ENCODE measurements around the gene RETREG2. TPM values are rescaled to one million over a fixed set of nuclear protein-coding genes. Genes with fewer than 3 reads are reported as not detected.

RETREG2 gene
- total and polyA plus RNA-seq, 2 donors: 33.6 to 56.0 TPM

DNA sequence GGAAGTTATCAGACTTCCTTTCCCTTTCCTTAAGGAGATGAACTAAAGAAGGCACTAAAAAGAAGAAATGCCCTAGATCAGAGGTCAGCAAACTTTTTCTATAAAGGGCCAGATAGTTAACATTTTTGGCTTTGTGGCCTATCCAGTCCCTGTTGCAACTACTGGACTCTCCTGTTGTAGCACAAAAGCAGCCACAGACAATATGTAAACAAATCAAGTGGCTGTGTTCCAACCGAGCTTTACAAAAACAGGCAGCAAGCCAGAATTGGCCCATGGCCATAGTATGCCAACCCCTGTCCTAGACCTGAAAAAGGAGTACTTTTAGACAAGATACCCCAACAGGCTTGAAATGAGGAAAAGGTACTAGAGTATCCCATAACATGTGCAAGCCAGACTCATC lies 28.4 kb upstream of the RETREG2 start:
- Histone ChIP-seq H3K36me3 (ENCODE audit: control insufficient read depth in 2 of 2, insufficient read depth in 2 of 2, low read length in 1 of 2) (peaks cover 12 to 22% of the 10 kb centered on the region in 2 donors), H3K4me3 (ENCODE audit: low read length in 2 of 2) (no peak overlapping the region), H3K4me1 (ENCODE audit: control insufficient read depth in 2 of 2, insufficient read depth in 2 of 2, low read length in 2 of 2) (no peaks in the 10 kb centered on the region), H3K27me3 (ENCODE audit: control insufficient read depth in 2 of 2, insufficient read depth in 1 of 2, low read length in 1 of 2) (no peaks in the 10 kb centered on the region), H3K9me3 (ENCODE audit: control insufficient read depth in 2 of 2, insufficient read depth in 1 of 2, low read length in 1 of 2) (no peaks in the 10 kb centered on the region), H3K27ac (ENCODE audit: low read depth in 1 of 2, low read length in 1 of 2) (no peak overlapping the region)
- DNase-seq (ENCODE audit: low read depth in 6 of 9, low spot score in 9 of 9): no peak
- WGBS: 87% methylated on average over 1 of the region's 1 CpG

DNA sequence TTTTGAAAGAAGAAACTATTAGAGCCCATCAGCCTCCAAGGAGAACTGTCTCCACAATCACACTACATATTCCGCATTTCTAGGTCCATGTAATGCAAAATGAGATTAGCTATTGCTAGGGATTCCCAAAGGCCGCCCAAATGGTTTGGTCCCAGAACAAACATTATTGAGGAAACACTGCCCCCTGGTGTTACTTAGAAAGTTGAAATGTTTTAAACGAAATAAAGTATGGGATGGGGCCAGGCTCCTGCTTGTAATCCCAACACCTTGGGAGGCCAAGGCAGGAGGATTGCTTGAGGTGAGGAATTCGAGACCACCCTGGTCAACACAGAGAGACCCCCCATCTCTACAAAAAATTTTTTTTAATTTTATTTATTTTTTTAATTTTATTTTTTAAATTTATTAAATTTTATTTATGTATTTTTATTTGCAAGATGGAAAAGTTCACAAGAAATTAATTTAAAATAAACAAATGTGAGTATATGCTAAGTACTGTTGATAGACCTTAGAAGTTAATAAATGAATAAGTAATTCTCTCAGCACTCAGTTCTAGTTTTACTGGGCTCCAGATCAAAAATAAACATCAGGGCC lies 22.9 kb upstream of the RETREG2 start:
- no peak overlapping the region for H3K4me3 ChIP-seq (ENCODE audit: low read length in 2 of 2)
- peak in 7 of 9 donors; percentile 48 to 80 (median 70) for DNase-seq (ENCODE audit: low read depth in 6 of 9, low spot score in 9 of 9)
- H3K27me3 ChIP-seq (ENCODE audit: control insufficient read depth in 2 of 2, insufficient read depth in 1 of 2, low read length in 1 of 2): no peaks in the 10 kb centered on the region
- no peak overlapping the region for H3K27ac ChIP-seq (ENCODE audit: low read depth in 1 of 2, low read length in 1 of 2)
- no peaks in the 10 kb centered on the region for H3K9me3 ChIP-seq (ENCODE audit: control insufficient read depth in 2 of 2, insufficient read depth in 1 of 2, low read length in 1 of 2)
- peaks cover 3 to 6% of the 10 kb centered on the region in 2 donors for H3K4me1 ChIP-seq (ENCODE audit: control insufficient read depth in 2 of 2, insufficient read depth in 2 of 2, low read length in 2 of 2)
- 27% methylated on average over 4 of the region's 4 CpGs for whole genome bisulfite sequencing
- H3K36me3 ChIP-seq (ENCODE audit: control insufficient read depth in 2 of 2, insufficient read depth in 2 of 2, low read length in 1 of 2): peaks cover 8 to 23% of the 10 kb centered on the region in 2 donors

DNA sequence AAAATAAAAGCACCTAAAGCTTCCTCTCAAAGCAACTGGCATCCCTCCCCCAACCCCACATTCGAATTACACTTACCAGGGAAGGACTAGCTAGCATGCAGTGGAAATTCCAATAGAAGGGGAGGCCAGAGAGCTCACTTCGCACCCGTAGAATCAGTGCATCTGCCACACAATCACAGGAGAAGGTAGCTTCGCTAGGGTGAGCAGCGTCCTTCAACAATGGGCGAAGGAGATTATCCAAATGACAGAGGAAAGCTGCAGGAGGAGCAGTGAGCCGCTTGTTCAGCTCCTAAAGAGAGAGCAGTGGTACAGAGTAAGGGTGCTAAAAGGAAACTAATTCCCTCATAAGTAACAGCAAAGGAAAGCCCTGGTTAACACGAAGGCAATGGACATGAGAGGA lies 20.7 kb upstream of the RETREG2 start:
- Histone ChIP-seq H3K36me3 (ENCODE audit: control insufficient read depth in 2 of 2, insufficient read depth in 2 of 2, low read length in 1 of 2) (peaks cover 8 to 21% of the 10 kb centered on the region in 2 donors), H3K4me1 (ENCODE audit: control insufficient read depth in 2 of 2, insufficient read depth in 2 of 2, low read length in 2 of 2) (peaks cover 8 to 11% of the 10 kb centered on the region in 2 donors), H3K27me3 (ENCODE audit: control insufficient read depth in 2 of 2, insufficient read depth in 1 of 2, low read length in 1 of 2) (no peaks in the 10 kb centered on the region), H3K27ac (ENCODE audit: low read depth in 1 of 2, low read length in 1 of 2) (no peak overlapping the region), H3K4me3 (ENCODE audit: low read length in 2 of 2) (no peak overlapping the region), H3K9me3 (ENCODE audit: control insufficient read depth in 2 of 2, insufficient read depth in 1 of 2, low read length in 1 of 2) (no peaks in the 10 kb centered on the region)
- no peak for DNase-seq (ENCODE audit: low read depth in 6 of 9, low spot score in 9 of 9)
- WGBS: 98% methylated on average over 8 of the region's 8 CpGs

DNA sequence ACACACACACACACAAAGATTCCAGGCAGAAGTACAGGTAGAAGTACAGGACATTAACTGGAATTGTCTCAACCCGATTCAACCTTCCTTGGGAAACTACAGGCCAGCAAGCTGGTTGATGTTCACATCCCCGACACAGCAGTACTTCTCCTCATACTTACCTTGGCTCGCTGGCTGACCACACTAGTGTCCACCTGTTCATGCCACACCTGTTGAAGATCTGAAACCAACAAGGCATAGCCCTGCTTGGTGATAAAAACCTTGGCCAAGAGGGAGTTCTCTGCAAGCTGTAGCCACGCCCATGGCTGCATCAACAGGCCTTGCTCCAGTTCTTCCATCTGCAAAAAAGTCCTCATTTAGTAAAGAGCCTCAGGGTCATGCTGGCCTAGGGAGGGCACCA lies 20.1 kb upstream of the RETREG2 start:
- Histone ChIP-seq H3K27ac (ENCODE audit: low read depth in 1 of 2, low read length in 1 of 2) (no peak overlapping the region), H3K9me3 (ENCODE audit: control insufficient read depth in 2 of 2, insufficient read depth in 1 of 2, low read length in 1 of 2) (no peaks in the 10 kb centered on the region), H3K4me1 (ENCODE audit: control insufficient read depth in 2 of 2, insufficient read depth in 2 of 2, low read length in 2 of 2) (peaks cover 8 to 11% of the 10 kb centered on the region in 2 donors), H3K4me3 (ENCODE audit: low read length in 2 of 2) (no peak overlapping the region), H3K36me3 (ENCODE audit: control insufficient read depth in 2 of 2, insufficient read depth in 2 of 2, low read length in 1 of 2) (peaks cover 8 to 21% of the 10 kb centered on the region in 2 donors), H3K27me3 (ENCODE audit: control insufficient read depth in 2 of 2, insufficient read depth in 1 of 2, low read length in 1 of 2) (no peaks in the 10 kb centered on the region)
- no peak for DNase-seq (ENCODE audit: low read depth in 6 of 9, low spot score in 9 of 9)
- WGBS: 99% methylated on average over 4 of the region's 4 CpGs

DNA sequence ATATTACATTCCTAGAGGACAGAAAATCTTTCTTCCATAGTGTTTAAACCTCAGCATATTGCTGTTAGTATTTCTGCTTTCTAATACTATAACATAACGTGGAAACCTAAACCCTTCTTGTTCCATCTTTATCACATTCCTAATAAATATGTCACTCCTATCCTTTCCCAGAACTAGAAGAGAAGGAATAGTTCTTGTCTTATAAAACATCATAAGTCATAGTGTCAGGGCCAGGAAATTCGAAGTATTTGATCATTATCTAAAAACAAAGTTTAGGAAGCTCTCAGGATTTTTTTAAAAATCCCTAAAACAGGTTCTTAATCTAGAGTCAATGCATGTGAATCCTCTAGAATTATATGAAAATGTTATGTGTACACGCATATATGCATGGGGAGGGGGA lies 19.5 kb upstream of the RETREG2 start:
- Histone ChIP-seq H3K4me1 (ENCODE audit: control insufficient read depth in 2 of 2, insufficient read depth in 2 of 2, low read length in 2 of 2) (peaks cover 8 to 11% of the 10 kb centered on the region in 2 donors), H3K36me3 (ENCODE audit: control insufficient read depth in 2 of 2, insufficient read depth in 2 of 2, low read length in 1 of 2) (peaks cover 8 to 17% of the 10 kb centered on the region in 2 donors), H3K4me3 (ENCODE audit: low read length in 2 of 2) (no peak overlapping the region), H3K27ac (ENCODE audit: low read depth in 1 of 2, low read length in 1 of 2) (no peak overlapping the region), H3K27me3 (ENCODE audit: control insufficient read depth in 2 of 2, insufficient read depth in 1 of 2, low read length in 1 of 2) (no peaks in the 10 kb centered on the region), H3K9me3 (ENCODE audit: control insufficient read depth in 2 of 2, insufficient read depth in 1 of 2, low read length in 1 of 2) (no peaks in the 10 kb centered on the region)
- 96% methylated on average over 3 of the region's 3 CpGs for WGBS
- no peak for DNase-seq (ENCODE audit: low read depth in 6 of 9, low spot score in 9 of 9)

DNA sequence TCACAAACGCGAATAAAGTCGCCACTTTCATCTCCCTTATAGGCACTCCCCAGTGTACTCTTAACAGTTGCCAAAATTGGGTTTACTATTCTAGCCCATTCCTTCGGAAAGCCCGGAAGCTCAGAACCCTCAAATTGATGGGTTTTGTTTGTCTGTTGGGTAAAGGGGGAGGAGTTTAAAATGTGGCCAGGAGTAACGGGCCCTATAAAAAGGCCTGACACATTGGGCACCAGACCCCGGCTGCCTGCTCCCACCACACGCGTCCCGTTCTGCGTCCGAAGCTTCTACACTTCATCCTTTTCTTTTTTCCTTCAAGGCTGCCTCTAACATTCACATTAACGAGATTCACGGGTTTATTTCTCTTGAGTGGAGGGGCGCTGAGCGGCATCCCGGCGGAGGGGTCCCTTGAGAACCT lies 18.3 kb upstream of the RETREG2 start:
- Histone ChIP-seq H3K4me1 (ENCODE audit: control insufficient read depth in 2 of 2, insufficient read depth in 2 of 2, low read length in 2 of 2) (peaks cover 8 to 11% of the 10 kb centered on the region in 2 donors), H3K27me3 (ENCODE audit: control insufficient read depth in 2 of 2, insufficient read depth in 1 of 2, low read length in 1 of 2) (no peaks in the 10 kb centered on the region), H3K9me3 (ENCODE audit: control insufficient read depth in 2 of 2, insufficient read depth in 1 of 2, low read length in 1 of 2) (no peaks in the 10 kb centered on the region), H3K36me3 (ENCODE audit: control insufficient read depth in 2 of 2, insufficient read depth in 2 of 2, low read length in 1 of 2) (peaks cover 8 to 12% of the 10 kb centered on the region in 2 donors), H3K27ac (ENCODE audit: low read depth in 1 of 2, low read length in 1 of 2) (peak overlapping the region in 1 of 2 donors; percentile 58), H3K4me3 (ENCODE audit: low read length in 2 of 2) (peak overlapping the region; percentile 70 to 74)
- peak in 1 of 9 donors; percentile 12 for DNase-seq (ENCODE audit: low read depth in 6 of 9, low spot score in 9 of 9)
- 24% methylated on average over 18 of the region's 18 CpGs for WGBS

DNA sequence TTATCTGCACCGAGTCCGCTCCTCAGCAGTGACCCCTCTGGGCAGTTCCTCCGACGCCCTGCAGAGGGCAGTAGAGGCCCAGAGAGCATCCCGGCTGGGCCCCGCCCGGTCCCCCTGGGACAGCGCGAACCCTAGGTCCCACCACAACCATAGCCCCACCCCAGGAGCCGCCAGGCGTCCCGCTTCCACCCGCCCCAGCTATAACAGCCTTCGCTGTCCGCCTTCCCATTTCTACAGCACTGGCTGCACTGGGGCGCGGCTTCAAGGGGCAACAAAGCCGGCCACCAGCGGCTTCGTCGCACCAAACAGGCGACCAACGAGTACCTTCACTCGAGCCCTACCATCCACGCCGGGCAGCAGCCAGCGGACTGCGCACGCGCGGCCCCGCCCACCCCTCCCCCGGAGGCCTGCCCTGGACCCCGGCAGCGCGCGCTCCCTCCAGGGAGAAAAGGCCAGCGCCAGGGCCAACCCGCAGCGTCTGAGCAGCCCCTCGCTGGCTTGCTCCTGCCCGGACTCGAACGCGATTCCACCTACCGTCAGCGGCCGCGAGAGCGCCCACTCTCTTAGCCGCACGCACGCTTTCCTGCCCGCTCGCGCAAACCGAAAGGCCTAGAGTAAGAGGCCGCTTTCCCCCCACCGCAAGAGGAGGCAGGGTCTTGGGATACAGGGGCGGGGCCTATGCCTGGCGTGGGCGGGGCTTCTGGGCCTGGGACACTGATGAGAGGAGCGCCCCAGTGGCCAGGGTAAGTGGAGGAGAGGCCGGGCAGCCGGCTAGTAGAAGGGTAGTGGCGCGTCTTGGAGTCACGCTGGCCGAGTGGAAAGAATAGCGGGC lies 17.7 kb upstream of the RETREG2 start, which contains the start of gene NHEJ1:
NHEJ1 (minus strand) TSS at position 630 of the 832 bp plus-strand sequence. CDS start 2,453 bp downstream, outside the sequence.
- Histone ChIP-seq H3K27ac (ENCODE audit: low read depth in 1 of 2, low read length in 1 of 2) (peak within 1 kb of the TSS; percentile 88 to 92), H3K9me3 (ENCODE audit: control insufficient read depth in 2 of 2, insufficient read depth in 1 of 2, low read length in 1 of 2) (no peaks in the 10 kb centered on the region), H3K27me3 (ENCODE audit: control insufficient read depth in 2 of 2, insufficient read depth in 1 of 2, low read length in 1 of 2) (no peaks in the 10 kb centered on the region), H3K4me3 (ENCODE audit: low read length in 2 of 2) (peak within 1 kb of the TSS; percentile 70 to 74), H3K36me3 (ENCODE audit: control insufficient read depth in 2 of 2, insufficient read depth in 2 of 2, low read length in 1 of 2) (peaks cover 8 to 12% of the 10 kb centered on the region in 2 donors), H3K4me1 (ENCODE audit: control insufficient read depth in 2 of 2, insufficient read depth in 2 of 2, low read length in 2 of 2) (peaks cover 8 to 11% of the 10 kb centered on the region in 2 donors)
- peak; percentile 77 to 95 (median 88) for DNase-seq (ENCODE audit: low read depth in 6 of 9, low spot score in 9 of 9)
- under 1% methylated on average over 70 of the region's 70 CpGs for WGBS

DNA sequence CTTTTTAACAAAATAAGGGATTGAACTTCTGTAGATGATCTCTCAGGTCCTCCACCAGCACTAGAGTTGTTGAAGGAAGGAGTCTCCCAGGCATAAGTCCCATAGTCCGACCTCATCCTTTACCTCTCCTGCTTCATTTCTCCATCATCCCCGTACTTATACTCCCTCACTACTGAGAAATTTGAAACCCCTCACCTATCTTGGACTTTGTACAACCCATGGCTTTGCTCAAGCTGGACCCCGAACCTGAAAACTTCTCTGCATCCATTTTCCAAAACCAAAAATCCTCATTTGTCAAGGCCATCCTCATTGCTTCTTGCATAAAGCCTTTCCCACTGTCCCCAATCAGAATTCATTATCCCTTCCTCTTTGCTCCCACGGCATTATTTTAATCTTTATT lies 17.0 kb upstream of the RETREG2 start:
- H3K4me1 ChIP-seq (ENCODE audit: control insufficient read depth in 2 of 2, insufficient read depth in 2 of 2, low read length in 2 of 2): peaks cover 8 to 11% of the 10 kb centered on the region in 2 donors
- no peaks in the 10 kb centered on the region for H3K27me3 ChIP-seq (ENCODE audit: control insufficient read depth in 2 of 2, insufficient read depth in 1 of 2, low read length in 1 of 2)
- H3K9me3 ChIP-seq (ENCODE audit: control insufficient read depth in 2 of 2, insufficient read depth in 1 of 2, low read length in 1 of 2): no peaks in the 10 kb centered on the region
- H3K36me3 ChIP-seq (ENCODE audit: control insufficient read depth in 2 of 2, insufficient read depth in 2 of 2, low read length in 1 of 2): peaks cover 8 to 12% of the 10 kb centered on the region in 2 donors
- peak overlapping the region; percentile 70 to 74 for H3K4me3 ChIP-seq (ENCODE audit: low read length in 2 of 2)
- no peak for DNase-seq (ENCODE audit: low read depth in 6 of 9, low spot score in 9 of 9)
- 80% methylated on average over 4 of the region's 4 CpGs for WGBS
- H3K27ac ChIP-seq (ENCODE audit: low read depth in 1 of 2, low read length in 1 of 2): no peak overlapping the region

DNA sequence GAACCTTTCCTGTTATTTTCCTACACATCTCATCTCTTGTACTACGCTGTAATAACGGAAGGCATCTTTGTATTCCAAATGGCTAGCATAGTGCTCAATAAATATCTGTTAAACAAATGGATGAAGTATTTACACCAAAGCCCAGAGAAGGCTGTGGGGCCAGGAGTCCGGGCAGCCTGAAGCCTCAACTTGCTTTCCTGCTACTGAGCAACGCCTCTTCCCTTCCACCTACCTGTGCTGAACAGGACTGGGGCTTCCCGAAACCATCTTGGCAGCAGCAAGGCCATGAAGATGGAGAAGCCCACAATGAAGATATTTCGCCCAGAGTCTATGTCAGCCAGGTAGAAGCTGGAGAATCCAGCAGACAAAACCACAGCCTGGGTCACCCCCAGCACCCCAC lies 14.9 kb upstream of the RETREG2 start:
- H3K4me3 ChIP-seq (ENCODE audit: low read length in 2 of 2): no peak overlapping the region
- H3K36me3 ChIP-seq (ENCODE audit: control insufficient read depth in 2 of 2, insufficient read depth in 2 of 2, low read length in 1 of 2): no peaks in the 10 kb centered on the region
- peaks cover 8 to 11% of the 10 kb centered on the region in 2 donors for H3K4me1 ChIP-seq (ENCODE audit: control insufficient read depth in 2 of 2, insufficient read depth in 2 of 2, low read length in 2 of 2)
- 98% methylated on average over 6 of the region's 6 CpGs for WGBS
- H3K9me3 ChIP-seq (ENCODE audit: control insufficient read depth in 2 of 2, insufficient read depth in 1 of 2, low read length in 1 of 2): no peaks in the 10 kb centered on the region
- no peak for DNase-seq (ENCODE audit: low read depth in 6 of 9, low spot score in 9 of 9)
- no peaks in the 10 kb centered on the region for H3K27me3 ChIP-seq (ENCODE audit: control insufficient read depth in 2 of 2, insufficient read depth in 1 of 2, low read length in 1 of 2)
- no peak overlapping the region for H3K27ac ChIP-seq (ENCODE audit: low read depth in 1 of 2, low read length in 1 of 2)
